Breast epithelium (tissue), 3 donors: ENCODE results near the gene FER.
"Not testable (repeated sequence)": the region's sequence is repeated elsewhere in the genome, so short reads cannot be mapped to it uniquely, and the experiment has no call there.

Experiments used
- CTCF ChIP-seq, 3 donors: fragments of 450-650 bp; IDR thresholded peaks; one replicate each; pipeline ENCODE4 v1.5.1; 2016 to 2017; ENCODE audit warnings: antibody characterized with exemption in 3 of 3, mild to moderate bottlenecking in 3 of 3, moderate library complexity in 3 of 3
- POLR2A ChIP-seq: fragments of 450-650 bp; IDR thresholded peaks from one replicate; pipeline ENCODE4 v1.6.1; 2016; ENCODE audit warnings: antibody characterized with exemption, mild to moderate bottlenecking, moderate library complexity

DNA sequence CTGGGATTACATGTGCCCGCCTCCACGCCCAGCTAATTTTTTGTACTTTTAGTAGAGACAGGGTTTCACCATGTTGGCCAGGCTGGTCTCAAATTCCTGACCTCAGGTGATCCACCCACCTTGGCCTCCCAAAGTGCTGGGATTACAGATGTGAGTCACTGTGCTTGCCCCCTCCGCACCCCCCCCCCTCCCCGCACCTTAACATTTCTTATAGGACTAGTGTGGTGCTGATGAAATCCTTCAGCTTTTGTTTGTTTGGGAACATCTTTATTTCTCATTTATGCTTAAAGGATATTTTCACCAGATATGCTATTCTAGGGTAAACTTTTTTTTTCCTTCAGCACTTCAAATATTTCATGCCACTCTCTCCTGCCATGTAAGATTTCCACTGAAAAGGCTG is 46.7 kb downstream of the FER start:
- TF ChIP-seq POLR2A; CTCF (IDR thresholded peaks at IDR 0.05): not testable (repeated sequence)
